ENCODE measurements around the gene HJV. TPM values are rescaled to one million over a fixed set of nuclear protein-coding genes. Genes with fewer than 3 reads are reported as not detected.

Gene HJV
- total and polyA plus RNA-seq, 2 of the 13 experiments (the other 11 are each of a cell fraction or from before 2014, with no cell fraction given): 0.18 TPM; not detected in 1

DNA sequence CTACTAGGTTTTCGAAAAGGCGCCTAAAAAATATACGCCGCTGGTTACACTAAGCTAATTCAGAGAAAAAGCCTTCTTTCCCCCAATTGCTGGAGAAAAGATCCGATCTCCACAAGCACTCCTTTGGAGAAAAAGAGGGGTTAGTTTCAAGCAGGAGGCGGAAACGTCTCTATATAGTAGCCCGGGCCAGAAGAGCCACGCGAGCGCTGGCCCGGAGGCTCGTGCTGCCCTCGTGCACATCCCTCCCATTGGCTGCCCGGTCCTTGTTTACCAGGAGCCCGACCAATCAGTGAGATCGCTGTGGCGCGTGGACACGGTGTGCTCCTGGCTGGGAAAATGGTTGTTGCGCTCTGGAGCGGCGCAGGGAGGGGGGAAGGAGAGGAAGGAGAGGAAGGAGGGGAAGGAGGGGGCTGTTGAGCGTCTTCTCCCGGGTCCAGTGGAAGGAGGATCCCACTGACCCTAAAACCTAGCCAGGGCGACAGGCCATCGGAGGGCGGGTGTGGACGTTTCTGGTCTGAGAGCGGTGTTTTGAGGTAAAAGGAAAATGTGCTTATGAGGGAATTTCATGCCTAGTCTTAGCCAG, 25.0 kb downstream of the HJV start, which contains the start of gene TXNIP (continued):
- TF ChIP-seq ZNF749 (CRISPR knock-in tag; IDR thresholded peaks at IDR 0.05; ENCODE audit: borderline replicate concordance): peak; percentile 95
- TF ChIP-seq ZFP1 (CRISPR knock-in tag; IDR thresholded peaks at IDR 0.05): peak; percentile 73; the same call in 1 of the 2 replicates
- no peak for TF ChIP-seq TBX3 (IDR thresholded peaks at IDR 0.05; ENCODE audit: borderline replicate concordance)
- TF ChIP-seq ZNF20 (CRISPR knock-in tag; IDR thresholded peaks at IDR 0.05): no peak
- TF ChIP-seq NR2C2 (CRISPR knock-in tag; IDR thresholded peaks at IDR 0.05; ENCODE audit: borderline replicate concordance): peak; percentile 46; the same call in 1 of the 2 replicates
- TF ChIP-seq, protein P1, sequence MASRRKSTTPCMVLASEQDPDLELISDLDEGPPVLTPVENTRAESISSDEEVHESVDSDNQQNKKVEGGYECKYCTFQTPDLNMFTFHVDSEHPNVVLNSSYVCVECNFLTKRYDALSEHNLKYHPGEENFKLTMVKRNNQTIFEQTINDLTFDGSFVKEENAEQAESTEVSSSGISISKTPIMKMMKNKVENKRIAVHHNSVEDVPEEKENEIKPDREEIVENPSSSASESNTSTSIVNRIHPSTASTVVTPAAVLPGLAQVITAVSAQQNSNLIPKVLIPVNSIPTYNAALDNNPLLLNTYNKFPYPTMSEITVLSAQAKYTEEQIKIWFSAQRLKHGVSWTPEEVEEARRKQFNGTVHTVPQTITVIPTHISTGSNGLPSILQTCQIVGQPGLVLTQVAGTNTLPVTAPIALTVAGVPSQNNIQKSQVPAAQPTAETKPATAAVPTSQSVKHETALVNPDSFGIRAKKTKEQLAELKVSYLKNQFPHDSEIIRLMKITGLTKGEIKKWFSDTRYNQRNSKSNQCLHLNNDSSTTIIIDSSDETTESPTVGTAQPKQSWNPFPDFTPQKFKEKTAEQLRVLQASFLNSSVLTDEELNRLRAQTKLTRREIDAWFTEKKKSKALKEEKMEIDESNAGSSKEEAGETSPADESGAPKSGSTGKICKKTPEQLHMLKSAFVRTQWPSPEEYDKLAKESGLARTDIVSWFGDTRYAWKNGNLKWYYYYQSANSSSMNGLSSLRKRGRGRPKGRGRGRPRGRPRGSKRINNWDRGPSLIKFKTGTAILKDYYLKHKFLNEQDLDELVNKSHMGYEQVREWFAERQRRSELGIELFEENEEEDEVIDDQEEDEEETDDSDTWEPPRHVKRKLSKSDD (CRISPR knock-in tag; IDR thresholded peaks at IDR 0.05; ENCODE audit: low read depth): peak; percentile 84
- peak; percentile 90 for TF ChIP-seq ARID2 (CRISPR knock-in tag; IDR thresholded peaks at IDR 0.05; ENCODE audit: borderline replicate concordance)
- TF ChIP-seq, protein P2, sequence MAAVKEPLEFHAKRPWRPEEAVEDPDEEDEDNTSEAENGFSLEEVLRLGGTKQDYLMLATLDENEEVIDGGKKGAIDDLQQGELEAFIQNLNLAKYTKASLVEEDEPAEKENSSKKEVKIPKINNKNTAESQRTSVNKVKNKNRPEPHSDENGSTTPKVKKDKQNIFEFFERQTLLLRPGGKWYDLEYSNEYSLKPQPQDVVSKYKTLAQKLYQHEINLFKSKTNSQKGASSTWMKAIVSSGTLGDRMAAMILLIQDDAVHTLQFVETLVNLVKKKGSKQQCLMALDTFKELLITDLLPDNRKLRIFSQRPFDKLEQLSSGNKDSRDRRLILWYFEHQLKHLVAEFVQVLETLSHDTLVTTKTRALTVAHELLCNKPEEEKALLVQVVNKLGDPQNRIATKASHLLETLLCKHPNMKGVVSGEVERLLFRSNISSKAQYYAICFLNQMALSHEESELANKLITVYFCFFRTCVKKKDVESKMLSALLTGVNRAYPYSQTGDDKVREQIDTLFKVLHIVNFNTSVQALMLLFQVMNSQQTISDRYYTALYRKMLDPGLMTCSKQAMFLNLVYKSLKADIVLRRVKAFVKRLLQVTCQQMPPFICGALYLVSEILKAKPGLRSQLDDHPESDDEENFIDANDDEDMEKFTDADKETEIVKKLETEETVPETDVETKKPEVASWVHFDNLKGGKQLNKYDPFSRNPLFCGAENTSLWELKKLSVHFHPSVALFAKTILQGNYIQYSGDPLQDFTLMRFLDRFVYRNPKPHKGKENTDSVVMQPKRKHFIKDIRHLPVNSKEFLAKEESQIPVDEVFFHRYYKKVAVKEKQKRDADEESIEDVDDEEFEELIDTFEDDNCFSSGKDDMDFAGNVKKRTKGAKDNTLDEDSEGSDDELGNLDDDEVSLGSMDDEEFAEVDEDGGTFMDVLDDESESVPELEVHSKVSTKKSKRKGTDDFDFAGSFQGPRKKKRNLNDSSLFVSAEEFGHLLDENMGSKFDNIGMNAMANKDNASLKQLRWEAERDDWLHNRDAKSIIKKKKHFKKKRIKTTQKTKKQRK (IDR thresholded peaks at IDR 0.05; ENCODE audit: low read length): no peak
- TF ChIP-seq NFE2L1 (CRISPR knock-in tag; IDR thresholded peaks at IDR 0.05; ENCODE audit: borderline replicate concordance): no peak
- 0 out of 2 replicates have a peak, but pooled peaks have one; percentile 22 for TF ChIP-seq ZNF335 (CRISPR knock-in tag; IDR thresholded peaks at IDR 0.05)
- peak; percentile 66; the same call in 1 of the 2 replicates for TF ChIP-seq ARHGAP35 (CRISPR knock-in tag; IDR thresholded peaks at IDR 0.05; ENCODE audit: borderline replicate concordance)
- no peak for TF ChIP-seq ZFP62 (CRISPR knock-in tag; IDR thresholded peaks at IDR 0.05)
- TF ChIP-seq ZMYM4 (CRISPR knock-in tag; IDR thresholded peaks at IDR 0.05): peak; percentile 98
- TF ChIP-seq ZFYVE20 (CRISPR knock-in tag; IDR thresholded peaks at IDR 0.05; ENCODE audit: borderline replicate concordance, low read depth): no peak
- TF ChIP-seq PLRG1 (conservative IDR thresholded peaks at IDR 0.05): no peak
- TF ChIP-seq, protein P3, sequence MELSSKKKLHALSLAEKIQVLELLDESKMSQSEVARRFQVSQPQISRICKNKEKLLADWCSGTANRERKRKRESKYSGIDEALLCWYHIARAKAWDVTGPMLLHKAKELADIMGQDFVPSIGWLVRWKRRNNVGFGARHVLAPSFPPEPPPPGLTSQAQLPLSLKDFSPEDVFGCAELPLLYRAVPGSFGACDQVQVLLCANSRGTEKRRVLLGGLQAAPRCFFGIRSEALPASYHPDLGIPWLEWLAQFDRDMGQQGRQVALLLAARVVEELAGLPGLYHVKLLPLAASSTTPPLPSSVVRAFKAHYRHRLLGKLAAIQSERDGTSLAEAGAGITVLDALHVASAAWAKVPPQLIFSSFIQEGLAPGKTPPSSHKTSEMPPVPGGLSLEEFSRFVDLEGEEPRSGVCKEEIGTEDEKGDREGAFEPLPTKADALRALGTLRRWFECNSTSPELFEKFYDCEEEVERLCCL (CRISPR knock-in tag; IDR thresholded peaks at IDR 0.05; ENCODE audit: borderline replicate concordance): 0 out of 2 replicates have a peak, but pooled peaks have one; percentile 52
- peak; percentile 89 for TF ChIP-seq ZNF124 (CRISPR knock-in tag; IDR thresholded peaks at IDR 0.05)
- TF ChIP-seq, protein P4, sequence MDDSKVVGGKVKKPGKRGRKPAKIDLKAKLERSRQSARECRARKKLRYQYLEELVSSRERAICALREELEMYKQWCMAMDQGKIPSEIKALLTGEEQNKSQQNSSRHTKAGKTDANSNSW (CRISPR knock-in tag; IDR thresholded peaks at IDR 0.05; ENCODE audit: borderline replicate concordance): no peak
- TF ChIP-seq MAFK (conservative IDR thresholded peaks at IDR 0.05 in 1 of 2, IDR thresholded peaks at IDR 0.05 in 1 of 2; ENCODE audit: low read length in 2 of 2): peak; percentile 26 to 49; a peak in 2 of 4 replicates
- no peak for TF ChIP-seq ZNF777 (CRISPR knock-in tag; IDR thresholded peaks at IDR 0.05)
- TF ChIP-seq CBX2 (IDR thresholded peaks at IDR 0.05; ENCODE audit: low read depth, low read length): no peak
- TF ChIP-seq CBX2 (CRISPR knock-in tag; IDR thresholded peaks at IDR 0.05; ENCODE audit: low read depth): no peak
- peak; percentile 80; the same call in 1 of the 2 replicates for TF ChIP-seq TOPORS (CRISPR knock-in tag; IDR thresholded peaks at IDR 0.05)
